MM.1S (cell line): ENCODE data around the gene ZNF622.

ENCODE experiments used
- DNase-seq: peaks from one replicate; pipeline ENCODE4 v3.0.0-alpha.2; 2015
- H2AFZ ChIP-seq: fragments of 300-600 bp; sonication (generic); 2 replicates; pipeline ENCODE4 v1.6.0; 2016; ENCODE audit warnings: antibody characterized with exemption, low read length
- H3F3A ChIP-seq: fragments of 300-600 bp; sonication (generic); 2 replicates; pipeline ENCODE4 v1.6.1; 2016; ENCODE audit warnings: mild to moderate bottlenecking, antibody characterized with exemption, low read length, moderate library complexity, mixed read lengths; ENCODE audit not compliant: insufficient read depth
- H3K27ac ChIP-seq: fragments of 300-600 bp; sonication (generic); 2 replicates; pipeline ENCODE4 v1.5.1; 2016; ENCODE audit warnings: mild to moderate bottlenecking, low read length
- H3K27me3 ChIP-seq: fragments of 300-600 bp; sonication (generic); replicated peaks from 2 replicates; pipeline ENCODE4 v1.6.0; 2016; ENCODE audit warnings: low read length; ENCODE audit not compliant: insufficient read depth
- H3K36me3 ChIP-seq: fragments of 300-600 bp; sonication (generic); replicated peaks from 2 replicates; pipeline ENCODE4 v1.6.1; 2016; ENCODE audit warnings: mild to moderate bottlenecking, low read length, mixed read lengths; ENCODE audit not compliant: insufficient read depth
- H3K4me1 ChIP-seq: fragments of 300-600 bp; sonication (generic); 2 replicates; pipeline ENCODE4 v1.6.1; 2016; ENCODE audit warnings: low read length, mixed read lengths
- H3K4me2 ChIP-seq: fragments of 300-600 bp; sonication (generic); 2 replicates; pipeline ENCODE4 v1.6.0; 2016; ENCODE audit warnings: low read depth, low read length
- H3K4me3 ChIP-seq: fragments of 300-600 bp; sonication (generic); 2 replicates; pipeline ENCODE4 v1.5.1; 2016; ENCODE audit warnings: low read length, mixed read lengths
- H3K79me2 ChIP-seq: fragments of 300-600 bp; sonication (generic); 2 replicates; pipeline ENCODE4 v1.6.1; 2016; ENCODE audit warnings: mixed run types, low read length, mixed read lengths
- H3K9ac ChIP-seq: fragments of 300-600 bp; sonication (generic); 2 replicates; pipeline ENCODE4 v1.6.1; 2016; ENCODE audit warnings: low read length, mixed read lengths
- H3K9me2 ChIP-seq: fragments of 300-600 bp; sonication (generic); replicated peaks from 2 replicates; pipeline ENCODE4 v1.6.1; 2016; ENCODE audit warnings: mild to moderate bottlenecking, low read length, mixed read lengths; ENCODE audit not compliant: insufficient read depth
- H3K9me3 ChIP-seq: fragments of 300-600 bp; sonication (generic); replicated peaks from 2 replicates; pipeline ENCODE4 v1.6.1; 2016; ENCODE audit warnings: mild to moderate bottlenecking, low read length, mixed read lengths; ENCODE audit not compliant: insufficient read depth
- H4K20me1 ChIP-seq: fragments of 300-600 bp; sonication (generic); 2 replicates; pipeline ENCODE4 v1.6.1; 2016; ENCODE audit warnings: mild to moderate bottlenecking, low read length, moderate library complexity, mixed read lengths; ENCODE audit not compliant: insufficient read depth
- EZH2 ChIP-seq: fragments of 300-600 bp; sonication (generic); optimal IDR thresholded peaks from 2 replicates; pipeline ENCODE3; 2017; ENCODE audit warnings: low read depth, mild to moderate bottlenecking, antibody characterized with exemption, low read length, mixed read lengths
- EZH2phosphoT487 ChIP-seq: fragments of 300-600 bp; sonication (generic); IDR thresholded peaks from 2 replicates; pipeline ENCODE4 v1.6.1; 2018; ENCODE audit warnings: antibody characterized with exemption, low read length
- TF ChIP-seq, protein P1 (sequence below): fragments of 300-600 bp; sonication (generic); IDR thresholded peaks from 2 replicates; pipeline ENCODE4 v1.5.1; 2016; ENCODE audit warnings: antibody characterized with exemption, low read length, mixed read lengths

The ZNF622 gene

DNA sequence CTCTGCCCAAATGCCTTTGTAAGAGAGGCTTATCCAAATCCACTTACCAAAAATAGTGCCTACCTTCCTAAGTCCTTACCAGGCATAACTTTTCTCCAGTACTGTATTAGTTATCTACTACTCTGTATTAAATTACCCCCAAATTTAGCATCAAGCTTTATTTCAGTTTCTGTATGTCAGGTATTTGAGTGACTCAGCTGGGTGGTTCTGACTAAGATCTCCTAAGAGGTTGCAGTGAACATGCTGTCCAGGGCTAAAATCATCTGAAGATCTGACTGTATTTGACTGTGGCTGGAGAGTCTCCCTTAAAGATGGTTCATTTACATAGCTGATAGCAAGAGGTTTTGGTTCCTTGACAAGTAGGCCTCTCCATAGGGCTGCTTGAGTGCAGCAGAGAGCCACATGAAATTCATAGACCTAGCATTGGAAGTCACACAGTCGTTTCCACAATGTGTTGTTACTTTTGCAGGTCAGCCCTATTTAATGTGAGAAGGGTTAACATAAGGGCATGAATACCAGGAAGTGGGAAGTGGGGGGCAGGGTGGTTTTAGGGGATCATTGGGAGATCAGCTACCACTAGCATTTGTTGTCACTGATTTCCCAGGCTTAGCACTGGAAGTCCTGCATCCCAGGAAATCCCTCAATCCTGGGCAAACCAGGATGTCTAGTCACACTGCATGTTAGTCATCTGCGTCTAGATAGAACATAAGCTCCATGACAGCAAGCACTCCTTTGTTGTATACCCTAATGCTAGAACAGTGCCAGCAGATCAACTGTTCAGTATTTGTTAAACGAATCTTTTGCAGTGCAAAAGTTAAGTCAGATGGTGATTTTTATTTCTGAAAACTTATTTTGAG lies 2.0 kb upstream of the ZNF622 start:
- no peaks in the 10 kb centered on the region for H3K27me3 ChIP-seq
- peak; percentile 28 for DNase-seq
- H3K9ac ChIP-seq = no peak overlapping the region
- TF ChIP-seq EZH2 (no peak), EZH2phosphoT487 (no peak)
- TF ChIP-seq, protein P1, sequence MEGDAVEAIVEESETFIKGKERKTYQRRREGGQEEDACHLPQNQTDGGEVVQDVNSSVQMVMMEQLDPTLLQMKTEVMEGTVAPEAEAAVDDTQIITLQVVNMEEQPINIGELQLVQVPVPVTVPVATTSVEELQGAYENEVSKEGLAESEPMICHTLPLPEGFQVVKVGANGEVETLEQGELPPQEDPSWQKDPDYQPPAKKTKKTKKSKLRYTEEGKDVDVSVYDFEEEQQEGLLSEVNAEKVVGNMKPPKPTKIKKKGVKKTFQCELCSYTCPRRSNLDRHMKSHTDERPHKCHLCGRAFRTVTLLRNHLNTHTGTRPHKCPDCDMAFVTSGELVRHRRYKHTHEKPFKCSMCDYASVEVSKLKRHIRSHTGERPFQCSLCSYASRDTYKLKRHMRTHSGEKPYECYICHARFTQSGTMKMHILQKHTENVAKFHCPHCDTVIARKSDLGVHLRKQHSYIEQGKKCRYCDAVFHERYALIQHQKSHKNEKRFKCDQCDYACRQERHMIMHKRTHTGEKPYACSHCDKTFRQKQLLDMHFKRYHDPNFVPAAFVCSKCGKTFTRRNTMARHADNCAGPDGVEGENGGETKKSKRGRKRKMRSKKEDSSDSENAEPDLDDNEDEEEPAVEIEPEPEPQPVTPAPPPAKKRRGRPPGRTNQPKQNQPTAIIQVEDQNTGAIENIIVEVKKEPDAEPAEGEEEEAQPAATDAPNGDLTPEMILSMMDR = no peak
- no peaks in the 10 kb centered on the region for H4K20me1 ChIP-seq
- peaks cover 10% of the 10 kb centered on the region for H3K36me3 ChIP-seq
- H2AFZ ChIP-seq = no peak overlapping the region
- H3F3A ChIP-seq = 0 out of 2 replicates have a peak, but pooled peaks cover 11% of the 10 kb centered on the region
- peaks cover 29% of the 10 kb centered on the region for H3K4me1 ChIP-seq
- H3K4me2 ChIP-seq = peak overlapping the region; percentile 77
- H3K9me3 ChIP-seq = no peaks in the 10 kb centered on the region
- H3K4me3 ChIP-seq = peak overlapping the region; percentile 99; the same call in 1 of the 2 replicates
- H3K9me2 ChIP-seq = no peaks in the 10 kb centered on the region
- peaks cover 47% of the 10 kb centered on the region for H3K79me2 ChIP-seq
- peak overlapping the region; percentile 37; the same call in 1 of the 2 replicates for H3K27ac ChIP-seq

GRCh38 chr5:16464664-16465543 lies 696 bp downstream of the ZNF622 start:
- Histone ChIP-seq H3K4me2 (peak overlapping the region; percentile 77), H3K27me3 (no peaks in the 10 kb centered on the region), H4K20me1 (no peaks in the 10 kb centered on the region), H2AFZ (peak overlapping the region; percentile 96), H3K9ac (peak overlapping the region; percentile 92), H3F3A (0 out of 2 replicates have a peak, but pooled peaks cover 11% of the 10 kb centered on the region), H3K4me1 (peaks cover 29% of the 10 kb centered on the region), H3K36me3 (peaks cover 17% of the 10 kb centered on the region), H3K4me3 (peak overlapping the region; percentile 99), H3K9me2 (no peaks in the 10 kb centered on the region), H3K79me2 (peaks cover 73% of the 10 kb centered on the region), H3K27ac (peak overlapping the region; percentile 46; the same call in 1 of the 2 replicates), H3K9me3 (no peaks in the 10 kb centered on the region)
- DNase-seq = peak; percentile 22
- TF ChIP-seq, protein P1 = no peak; the same call in 1 of the 2 replicates
- TF ChIP-seq EZH2 (no peak), EZH2phosphoT487 (no peak)

DNA sequence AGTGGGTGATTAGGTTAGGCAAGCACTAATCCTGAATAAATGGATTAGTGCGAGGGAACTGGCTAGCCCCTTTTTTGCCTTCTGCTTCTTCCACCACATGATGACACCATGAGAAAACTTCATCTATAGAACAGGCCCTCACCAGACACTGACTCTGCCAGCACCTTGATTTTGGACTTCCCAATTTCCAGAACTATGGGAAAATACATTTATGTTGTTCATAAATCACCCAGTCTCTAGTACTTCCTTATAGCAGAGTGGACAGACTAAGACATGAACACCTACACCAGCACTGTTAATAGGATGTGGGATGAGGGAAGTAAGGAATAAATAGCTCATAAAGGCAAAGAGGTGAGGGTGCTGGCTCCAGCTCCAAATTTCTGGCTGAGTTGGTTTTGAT lies 1.4 kb downstream of the ZNF622 start:
- peaks cover 17% of the 10 kb centered on the region for H3K36me3 ChIP-seq
- H3K9ac ChIP-seq = peak overlapping the region; percentile 92; the same call in 1 of the 2 replicates
- peaks cover 29% of the 10 kb centered on the region for H3K4me1 ChIP-seq
- H3F3A ChIP-seq = 0 out of 2 replicates have a peak, but pooled peaks cover 11% of the 10 kb centered on the region
- H3K4me2 ChIP-seq = peak overlapping the region; percentile 77
- no peak for TF ChIP-seq EZH2phosphoT487
- TF ChIP-seq EZH2 = no peak
- H3K27me3 ChIP-seq = no peaks in the 10 kb centered on the region
- no peaks in the 10 kb centered on the region for H3K9me3 ChIP-seq
- peaks cover 78% of the 10 kb centered on the region for H3K79me2 ChIP-seq
- H3K27ac ChIP-seq = no peak overlapping the region
- DNase-seq = no peak
- H2AFZ ChIP-seq = no peak overlapping the region
- H4K20me1 ChIP-seq = no peaks in the 10 kb centered on the region
- H3K4me3 ChIP-seq = peak overlapping the region; percentile 99
- no peaks in the 10 kb centered on the region for H3K9me2 ChIP-seq
